GM23338 (cell line): ENCODE data around the gene GRAMD4. TPM values are rescaled to one million over a fixed set of nuclear protein-coding genes. Genes with fewer than 3 reads are reported as not detected.

Experiments
- CREB1 ChIP-seq: fragments of 250-450 bp; sonication (Bioruptor Pico); IDR thresholded peaks from 2 replicates; pipeline ENCODE4 v1.5.0; 2020; ENCODE audit warnings: low read depth, mild to moderate bottlenecking, moderate library complexity
- EZH2phosphoT487 ChIP-seq: fragments of 200-600 bp; sonication (generic); IDR thresholded peaks from one replicate; pipeline ENCODE4 v1.8.1; 2018; ENCODE audit warnings: antibody characterized with exemption; ENCODE audit not compliant: unreplicated experiment
- JUNB ChIP-seq: IDR thresholded peaks from one replicate; pipeline ENCODE4 v1.6.1; 2016; ENCODE audit warnings: antibody characterized with exemption; ENCODE audit not compliant: unreplicated experiment
- NANOG ChIP-seq: IDR thresholded peaks from 2 replicates; pipeline ENCODE4 v1.6.1; 2016; ENCODE audit warnings: antibody characterized with exemption, borderline replicate concordance
- REST ChIP-seq: IDR thresholded peaks from one replicate; pipeline ENCODE4 v1.6.1; 2018; ENCODE audit warnings: antibody characterized with exemption; ENCODE audit not compliant: unreplicated experiment
- STAT1 ChIP-seq: IDR thresholded peaks from one replicate; pipeline ENCODE4 v1.6.1; 2016; ENCODE audit warnings: antibody characterized with exemption; ENCODE audit not compliant: unreplicated experiment
- ZNF114 ChIP-seq: fragments of 250-450 bp; sonication (Bioruptor Pico); IDR thresholded peaks from 2 replicates; pipeline ENCODE4 v1.5.0; 2020; ENCODE audit warnings: mild to moderate bottlenecking, moderate library complexity
- ZNF331 ChIP-seq: fragments of 250-450 bp; sonication (Bioruptor Pico); IDR thresholded peaks from 2 replicates; pipeline ENCODE4 v1.5.0; 2020; ENCODE audit warnings: low read depth, mild to moderate bottlenecking, moderate library complexity
- ZNF462 ChIP-seq: fragments of 250-450 bp; sonication (Bioruptor Pico); IDR thresholded peaks from 2 replicates; pipeline ENCODE4 v1.5.0; 2020; ENCODE audit warnings: mild to moderate bottlenecking, moderate library complexity
- polyA plus RNA-seq: library from polyadenylated mRNA; unstranded; fragments of >200 nt; fragmentation: Nextera tagmentation; extraction: Ambion mirVana; gene quantifications from 2 replicates; pipeline ENCODE4 v1.2.1, GENCODE V29; 2016
- total RNA-seq: library from RNA; depleted of rRNA; stranded (reverse); fragments of >200 nt; shearing (Covaris generic); gene quantifications from 2 replicates; pipeline ENCODE4 v1.2.3, GENCODE V29; 2014

The GRAMD4 gene
- total and polyA plus RNA-seq, 2 experiments from 2014 or later: 2.7 to 81.8 TPM

- TF ChIP-seq ZNF462 (no peak), ZNF114 (CRISPR knock-in tag) (no peak), EZH2phosphoT487 (no peak), JUNB (no peak), REST (no peak), NANOG (no peak), ZNF331 (no peak), CREB1 (no peak), STAT1 (no peak)
Observed at GRCh38 chr22:46633334-46633890, 13.2 kb downstream of the GRAMD4 start (continued).
